T-helper 22 cell (primary cell): ENCODE data around the gene SART3.
"Not testable (repeated sequence)": the region's sequence is repeated elsewhere in the genome, so short reads cannot be mapped to it uniquely, and the experiment has no call there.

Experiments
- DNase-seq: peaks from one replicate; pipeline ENCODE4 v3.0.0-alpha.2; 2020; ENCODE audit warnings: low read depth

The SART3 gene

GRCh38 chr12:108518101-108518715 is 42.8 kb downstream of the SART3 start:
- no peak for DNase-seq

GRCh38 chr12:108517288-108518100 is 43.5 kb downstream of the SART3 start:
- DNase-seq: no peak

- DNase-seq: no peak
Measured at GRCh38 chr12:108516511-108517275, 44.3 kb downstream of the SART3 start.

GRCh38 chr12:108515916-108516315 is 45.1 kb downstream of the SART3 start:
- DNase-seq: no peak

DNA sequence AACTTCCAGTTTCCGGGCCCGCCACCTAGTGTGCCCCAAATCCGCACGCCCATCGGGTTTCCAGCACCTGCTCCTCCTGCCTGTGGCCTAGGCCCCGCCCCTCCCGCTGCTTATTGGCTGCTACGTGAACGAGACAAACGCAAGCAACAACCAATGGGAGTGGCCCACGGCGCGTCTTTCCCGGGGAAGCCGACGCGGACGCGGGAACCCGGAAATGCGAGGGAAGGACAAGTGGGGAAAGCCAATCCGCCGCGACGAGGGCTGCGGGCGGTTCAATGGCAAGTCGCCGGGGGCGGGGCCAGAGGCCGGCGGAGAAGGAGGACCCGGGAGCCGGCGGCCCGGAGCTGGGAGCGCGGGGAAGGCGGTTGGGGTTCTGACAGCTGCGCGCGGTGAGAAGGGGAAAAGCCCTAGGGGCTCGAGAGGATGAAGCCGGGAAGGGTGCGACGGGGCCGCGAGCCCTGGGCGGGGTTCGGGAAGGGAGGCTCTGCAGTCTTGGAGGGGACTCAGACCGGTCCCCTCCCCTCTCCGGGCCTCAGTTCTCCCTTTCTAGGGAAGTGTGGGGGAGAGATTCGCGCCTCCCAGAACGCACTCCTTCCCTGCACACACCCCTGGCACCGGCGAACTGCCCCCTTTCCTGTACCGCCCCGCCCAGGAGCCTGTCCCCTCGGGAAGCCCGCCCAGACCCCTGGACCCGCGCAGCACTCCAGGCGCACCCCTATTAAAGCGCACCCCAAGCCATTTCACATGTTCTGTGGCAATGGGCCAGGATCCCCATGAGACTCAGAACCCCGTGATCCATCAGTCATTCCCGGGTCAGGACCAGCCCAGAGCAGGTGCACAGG is 45.8 kb downstream of the SART3 start, which contains the start of gene FICD:
Gene FICD, plus strand, starts transcription at position 305 of the 842 bp plus-strand sequence. CDS start 1,696 bp downstream, outside the sequence.
- DNase-seq: peak; percentile 99

- no peak for DNase-seq
Measured at GRCh38 chr12:108514468-108514972, 46.5 kb downstream of the SART3 start.

DNA sequence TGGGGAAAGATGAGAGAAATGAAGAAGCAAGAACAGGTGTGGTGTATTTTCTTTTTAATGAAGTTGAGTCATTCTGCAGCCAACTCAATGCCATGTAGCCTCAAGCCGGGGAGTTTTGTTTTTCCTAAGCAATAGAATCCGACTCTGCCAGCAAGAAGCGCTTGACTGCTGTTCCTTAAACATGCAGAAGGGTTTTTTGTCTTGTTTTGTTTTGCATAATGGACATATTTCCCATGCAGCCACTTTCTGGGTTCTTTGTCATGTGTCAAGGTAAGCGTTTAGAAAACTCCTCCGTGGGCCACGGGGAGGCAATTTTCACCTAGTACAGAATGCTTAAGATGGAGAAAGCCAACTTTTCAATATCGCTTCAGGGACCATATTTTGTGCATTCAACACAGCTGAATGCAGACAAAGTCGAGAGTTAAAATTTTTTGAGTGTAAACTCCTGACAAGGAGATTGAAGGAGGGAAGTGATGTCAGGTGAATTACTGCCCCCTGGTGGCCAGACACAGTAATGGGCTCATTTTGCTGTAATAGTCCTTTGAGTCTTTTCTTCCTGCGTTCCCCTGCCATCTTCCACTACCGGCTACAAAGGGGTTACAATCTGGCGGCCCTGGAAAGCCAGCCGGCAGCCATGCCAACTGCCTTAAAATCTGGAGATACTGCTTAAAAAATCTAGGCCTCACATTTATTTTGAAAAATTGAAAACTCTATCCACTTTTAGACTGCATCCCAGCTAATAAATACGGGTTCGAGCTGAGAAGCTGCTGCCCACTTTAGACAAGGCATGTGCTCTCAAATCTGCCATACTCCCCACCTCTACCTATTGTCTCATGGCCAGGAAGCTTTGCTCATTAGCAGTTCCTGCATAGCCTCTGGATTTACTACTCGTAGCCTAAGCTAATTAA is 49.1 kb downstream of the SART3 start:
- DNase-seq: peak; percentile 50

DNA sequence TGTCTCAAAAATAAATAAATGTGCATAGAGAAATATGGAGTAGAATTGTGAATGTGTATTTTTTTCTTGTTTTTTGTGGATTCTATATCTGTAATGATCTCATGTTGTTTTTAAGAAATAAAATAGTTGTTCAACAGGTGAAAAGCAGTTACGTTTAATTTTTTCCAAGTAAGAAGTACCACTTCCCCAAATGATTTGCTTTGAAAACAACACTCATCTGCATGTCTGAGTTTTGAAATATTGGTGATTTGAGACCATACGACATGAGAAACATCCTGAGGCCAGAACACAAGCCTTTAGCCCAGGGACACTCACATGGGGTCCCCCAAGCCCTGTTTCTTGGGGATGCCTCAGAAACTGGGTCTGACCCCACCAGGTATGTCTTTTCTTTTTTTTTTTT is 50.1 kb downstream of the SART3 start:
- DNase-seq: no peak

GRCh38 chr12:108509806-108510205 is 51.2 kb downstream of the SART3 start:
- no peak for DNase-seq

DNA sequence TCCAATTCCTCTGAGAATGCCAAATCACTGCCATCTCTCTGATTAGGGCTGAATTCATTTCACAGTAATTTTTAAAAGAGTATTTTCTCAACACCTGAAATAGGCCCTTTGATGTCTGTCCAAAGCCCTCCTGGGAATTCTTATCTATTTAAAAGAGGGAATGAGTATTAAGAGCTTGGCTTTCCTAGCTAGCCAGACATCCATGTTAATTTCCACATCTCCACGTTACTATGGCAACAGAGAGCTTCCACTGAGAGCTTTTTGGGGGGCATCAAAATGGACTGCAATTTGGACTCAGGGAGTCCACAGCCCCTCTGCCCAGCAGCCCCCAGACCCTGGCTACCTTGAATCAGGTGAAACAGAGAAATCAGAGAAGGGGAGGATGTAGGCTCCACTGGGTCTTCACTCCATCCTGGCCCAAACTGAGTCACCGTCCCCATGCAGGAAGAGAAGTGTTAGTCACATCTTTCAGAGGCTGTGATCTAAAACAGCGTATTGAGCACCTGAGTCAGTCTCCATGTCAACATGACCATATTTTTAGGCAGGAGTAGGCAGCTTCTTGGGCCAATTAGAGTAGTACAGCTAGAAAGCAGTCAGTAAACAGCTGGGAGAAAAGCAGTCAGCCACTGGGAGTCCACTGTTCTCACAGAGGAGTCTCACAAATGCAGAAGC is 52.9 kb downstream of the SART3 start:
- DNase-seq: no peak

- no peak for DNase-seq
Measured at GRCh38 chr12:108505129-108505528, 55.8 kb downstream of the SART3 start.

GRCh38 chr12:108502922-108503321 is 58.1 kb downstream of the SART3 start:
- DNase-seq: no peak

- no peak for DNase-seq
Measured at GRCh38 chr12:108498136-108498535, 62.8 kb downstream of the SART3 start.

GRCh38 chr12:108495823-108496579 is 65.0 kb downstream of the SART3 start:
- DNase-seq: no peak

GRCh38 chr12:108495054-108495453 is 65.9 kb downstream of the SART3 start:
- DNase-seq: no peak

DNA sequence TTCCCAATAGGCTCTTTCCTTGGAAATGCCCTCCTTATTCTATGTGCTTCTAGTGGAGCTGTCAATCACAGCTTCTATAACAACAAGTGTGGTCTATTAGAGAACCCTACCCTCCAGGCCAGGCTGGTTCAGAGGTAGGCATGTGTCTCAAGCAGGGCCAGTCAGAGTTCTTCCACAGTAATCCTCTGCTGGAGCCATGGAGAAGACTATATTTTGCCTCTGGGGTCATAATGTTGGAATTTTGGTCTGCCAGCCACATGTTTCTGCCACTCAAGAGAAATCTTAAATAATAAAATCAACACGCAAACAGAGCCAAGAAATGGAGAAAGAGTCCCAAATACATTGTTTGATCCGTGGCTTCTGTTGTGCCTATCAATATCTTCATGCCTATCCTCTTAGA is 69.7 kb downstream of the SART3 start:
- DNase-seq: no peak

GRCh38 chr12:108487029-108487428 is 73.9 kb downstream of the SART3 start:
- not testable (repeated sequence) for DNase-seq

DNA sequence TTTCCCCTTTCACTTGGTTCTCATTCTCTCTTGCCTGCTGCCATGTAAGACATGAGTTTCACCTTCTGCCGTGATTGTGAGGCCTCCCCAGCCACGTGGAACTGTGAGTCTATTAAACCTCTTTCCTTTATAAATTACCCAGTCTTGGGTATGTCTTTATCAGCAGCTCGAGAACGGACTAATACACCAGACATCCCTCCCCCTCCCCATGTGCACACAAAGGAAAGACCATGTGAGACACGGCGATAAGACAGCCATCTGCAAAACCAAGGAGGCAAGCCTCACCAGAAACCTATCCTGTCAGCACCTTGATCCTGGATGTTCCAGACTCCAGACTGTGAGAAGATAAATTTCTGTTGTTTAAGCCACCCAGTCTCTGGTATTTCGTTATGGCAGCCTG is 75.6 kb downstream of the SART3 start:
- not testable (repeated sequence) for DNase-seq

DNA sequence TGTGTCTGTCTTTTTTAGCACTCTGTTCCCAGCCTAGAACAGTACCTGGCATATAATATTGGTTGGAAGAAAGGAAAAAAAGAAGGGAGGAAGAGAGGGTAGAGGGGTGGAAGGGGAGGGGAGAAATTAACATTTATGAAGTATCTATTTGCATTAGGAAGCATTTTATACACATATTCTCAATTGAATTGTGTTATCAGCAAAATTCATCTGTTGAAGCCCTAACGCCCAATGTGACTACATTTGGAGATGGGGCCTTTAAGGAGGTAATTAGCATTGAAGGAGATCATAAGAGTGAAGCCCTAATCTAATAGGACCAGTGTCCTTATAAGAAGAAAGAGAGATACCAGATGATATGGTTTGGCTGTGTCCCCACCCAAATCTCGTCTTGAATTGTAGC is 76.1 kb downstream of the SART3 start:
- DNase-seq: no peak
